GM21515 (cell line): ENCODE measurements around the gene UTF1.

Experiments
- ATAC-seq: cut with Tn5 transposase; IDR thresholded peaks from one replicate; pipeline ENCODE4 v1.9.1; 2021; ENCODE audit not compliant: unreplicated experiment

The UTF1 gene

DNA sequence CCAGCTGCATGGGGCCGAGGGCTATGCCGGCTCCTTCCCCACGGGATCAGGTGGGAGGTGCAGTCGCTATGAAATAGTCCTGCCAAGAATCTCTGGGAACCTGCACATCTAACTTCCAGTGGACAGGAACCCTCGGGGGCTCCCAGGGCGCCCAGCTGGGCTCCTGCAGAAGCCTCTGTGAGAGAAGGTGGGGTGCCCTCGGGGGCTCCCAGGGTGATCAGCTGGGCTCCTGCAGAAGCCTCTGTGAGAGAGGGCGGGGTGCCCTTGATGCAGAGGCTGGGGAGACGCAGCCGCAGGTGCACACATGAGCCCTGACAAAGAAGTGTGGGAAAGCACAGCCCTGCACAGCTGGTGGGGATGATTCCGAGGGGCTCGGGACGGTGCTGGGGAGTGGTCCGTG lies 13.6 kb downstream of the UTF1 start:
- no peak for ATAC-seq

DNA sequence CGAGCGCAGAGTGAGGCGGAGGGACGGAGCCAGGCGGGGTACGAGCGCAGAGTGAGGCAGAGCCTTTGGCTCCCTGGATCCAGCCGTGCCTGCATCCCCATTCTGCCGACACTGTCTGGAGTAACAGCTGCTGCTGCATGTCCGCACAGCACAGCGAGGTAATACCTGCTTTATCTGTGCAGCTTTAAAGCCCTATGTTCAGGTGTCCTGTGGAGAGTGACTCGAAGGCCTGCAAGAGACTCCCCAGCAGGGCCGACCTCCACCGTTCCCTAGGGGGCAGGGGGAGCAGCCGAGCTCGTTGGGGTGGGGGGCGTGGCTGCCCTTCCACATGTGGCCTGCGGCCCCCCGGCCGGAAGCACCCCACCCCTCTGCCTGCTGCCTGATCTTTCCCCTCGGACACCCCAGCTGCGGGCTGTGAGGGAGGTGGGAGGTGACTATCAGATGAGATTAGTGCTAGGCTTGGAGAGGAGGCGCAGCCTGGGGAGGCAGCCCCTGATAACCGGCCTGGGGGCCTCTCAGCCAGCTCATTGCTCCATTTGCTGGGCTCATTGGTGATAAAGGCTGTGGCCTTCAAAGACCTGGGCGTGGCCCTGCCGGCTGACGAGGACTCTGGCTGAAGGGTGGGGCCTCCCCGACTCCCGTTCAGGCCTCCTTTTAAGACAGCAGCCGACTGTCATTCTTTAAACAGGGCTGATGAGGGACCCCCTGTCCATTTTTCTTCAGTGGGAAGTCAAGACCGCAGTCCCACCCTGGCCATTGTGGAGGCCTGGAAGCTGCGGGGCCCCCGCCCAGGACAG lies 15.6 kb downstream of the UTF1 start:
- no peak for ATAC-seq

DNA sequence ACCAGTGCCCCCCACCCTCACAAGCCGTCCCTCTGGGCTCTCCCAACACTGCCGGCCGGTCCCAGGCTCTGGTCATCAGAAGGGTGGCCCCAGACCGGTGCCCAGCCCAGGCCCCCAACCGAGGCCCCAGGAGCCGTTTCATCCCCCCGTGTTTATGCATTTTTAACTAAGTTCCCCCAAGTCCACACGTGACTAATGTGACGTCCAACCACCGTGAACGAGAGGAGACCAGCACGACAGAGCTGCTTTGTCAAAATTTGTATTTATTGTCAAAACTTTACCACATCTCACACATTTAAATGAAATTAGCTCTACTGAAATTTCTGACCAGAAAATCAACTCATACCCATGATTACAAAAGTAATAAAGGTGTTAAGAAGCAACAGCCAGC lies 16.2 kb downstream of the UTF1 start:
- no peak for ATAC-seq

DNA sequence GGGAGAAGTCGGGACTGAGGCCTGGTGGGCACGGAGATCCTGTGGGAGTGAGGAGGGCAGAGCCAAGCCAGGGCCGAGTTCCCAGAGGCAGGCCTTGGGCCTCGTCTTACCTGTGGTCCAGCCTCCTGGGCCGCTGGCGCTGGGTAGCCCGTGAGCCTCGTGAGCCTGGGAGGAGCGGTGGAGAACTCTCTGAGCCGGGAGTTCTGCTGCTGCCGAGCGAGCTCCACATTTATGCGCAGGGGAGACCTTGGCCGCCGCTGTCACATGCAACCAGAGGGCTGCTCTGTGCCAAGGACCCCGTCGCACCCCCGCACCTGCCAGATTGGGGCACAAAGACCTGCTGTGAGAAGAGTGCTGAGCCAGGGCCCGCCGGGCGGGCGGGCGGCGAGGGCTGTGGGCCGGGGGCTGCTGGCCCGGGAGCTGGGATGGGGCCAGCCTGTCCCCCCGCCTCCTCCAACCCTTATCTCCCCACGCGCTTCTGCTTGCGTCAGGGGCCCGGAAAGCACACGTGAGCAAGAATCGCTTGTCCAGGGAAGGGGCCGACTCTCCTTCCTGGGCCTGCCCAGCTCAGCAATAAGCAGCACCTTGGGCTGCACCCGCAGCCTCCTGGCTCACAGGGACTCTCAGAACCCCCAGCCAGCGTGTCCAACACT lies 17.8 kb downstream of the UTF1 start:
- no peak for ATAC-seq

DNA sequence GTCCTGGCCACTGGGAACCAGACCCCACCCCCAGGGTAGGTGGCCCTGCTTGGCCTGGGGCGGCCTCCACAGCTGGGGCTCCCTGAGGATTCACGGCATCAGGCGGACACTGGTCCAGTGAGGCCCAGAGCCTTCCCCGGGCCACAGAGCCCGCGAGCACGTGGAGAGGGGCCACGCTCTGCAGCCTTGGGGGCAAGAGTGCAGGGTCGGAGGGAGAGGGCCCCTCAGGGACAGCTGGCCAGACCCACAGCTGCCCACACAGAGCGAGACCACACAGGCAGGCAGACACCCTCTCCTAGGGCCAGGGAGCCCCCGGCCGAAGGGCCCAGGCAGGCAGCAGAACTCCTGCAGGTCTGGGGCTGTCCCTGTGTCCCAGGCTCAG lies 18.3 kb downstream of the UTF1 start:
- ATAC-seq, result no peak

- ATAC-seq, result no peak
Measured at GRCh38 chr10:133249094-133249780, 19.2 kb downstream of the UTF1 start.

DNA sequence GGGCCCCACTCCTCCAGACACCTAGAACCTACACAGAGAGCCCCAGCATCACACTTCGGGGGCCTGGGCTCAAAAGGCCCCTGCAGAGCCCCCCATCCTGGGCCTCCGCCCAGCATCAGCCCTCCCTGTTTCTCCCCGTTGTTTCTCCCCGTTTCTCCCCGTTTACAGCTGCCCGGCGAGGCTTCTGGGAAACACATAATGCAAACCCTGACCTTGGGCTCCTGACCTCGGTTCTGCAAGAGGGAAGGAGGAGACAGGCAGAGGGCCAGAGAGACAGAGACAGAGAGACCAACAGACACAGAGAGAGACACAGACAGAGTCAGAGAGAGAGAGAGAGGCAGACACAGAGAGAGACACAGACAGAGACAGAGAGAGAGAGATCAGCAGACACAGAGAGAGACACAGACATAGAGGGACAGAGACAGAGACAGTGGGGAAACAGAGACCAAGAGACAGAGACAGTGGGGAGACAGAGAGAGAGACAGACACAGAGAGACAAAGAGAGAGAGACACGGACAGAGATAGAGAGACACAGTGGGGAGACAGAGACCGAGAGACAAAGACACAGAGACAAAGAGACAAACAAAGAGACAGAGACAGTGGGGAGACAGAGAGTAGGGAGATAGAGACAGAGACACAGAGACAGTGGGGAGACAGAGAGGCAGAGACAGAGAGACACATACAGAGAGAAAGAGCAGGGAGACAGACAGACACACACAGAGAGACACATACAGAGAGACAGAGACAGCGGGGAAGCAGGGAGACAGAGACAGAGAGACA lies 20.1 kb downstream of the UTF1 start:
- no peak for ATAC-seq

- ATAC-seq, result no peak
Measured at GRCh38 chr10:133251388-133252222, 21.6 kb downstream of the UTF1 start.

DNA sequence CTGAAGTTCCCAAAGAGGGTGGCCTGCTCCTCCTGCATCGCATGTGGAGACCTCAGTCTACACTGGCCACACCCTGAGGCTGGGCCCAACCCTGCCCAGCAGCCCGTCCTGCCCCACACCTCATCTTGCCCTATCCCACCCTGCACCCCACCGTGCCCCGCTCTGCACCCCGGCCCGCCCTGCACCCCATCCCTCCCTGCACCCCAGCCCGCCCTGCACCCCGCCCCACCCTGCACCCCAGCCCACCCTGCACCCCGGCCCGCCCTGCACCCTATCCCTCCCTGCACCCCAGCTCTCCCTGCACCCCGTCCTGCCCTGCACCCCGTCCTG lies 22.2 kb downstream of the UTF1 start:
- ATAC-seq, result no peak

DNA sequence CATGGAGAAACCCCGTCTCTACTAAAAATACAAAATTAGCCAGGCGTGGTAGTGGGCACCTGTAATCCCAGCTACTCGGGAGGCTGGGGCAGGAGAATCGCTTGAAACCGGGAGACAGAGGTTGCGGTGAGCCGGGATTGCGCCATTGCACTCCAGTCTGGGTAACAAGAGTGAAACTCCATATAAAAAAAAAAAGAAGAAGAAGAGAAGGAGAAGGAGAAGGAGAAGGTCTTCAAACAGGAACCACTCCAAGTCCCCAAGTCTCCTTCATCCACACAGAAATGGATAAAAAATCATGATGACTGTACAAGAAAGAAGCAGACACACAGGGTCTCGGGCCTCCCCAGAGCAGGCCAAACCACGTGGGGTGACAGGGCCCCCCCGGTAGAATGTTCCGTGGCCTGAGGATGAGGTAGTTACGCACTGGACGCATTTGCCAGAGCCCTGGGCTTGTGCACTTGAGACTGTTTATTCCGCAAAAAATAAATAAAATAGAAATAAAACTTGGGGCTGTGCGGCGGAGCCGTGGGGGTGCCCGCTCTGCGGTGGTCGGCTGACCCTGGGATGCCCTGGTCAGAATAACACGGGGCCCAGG lies 23.4 kb downstream of the UTF1 start:
- ATAC-seq, result no peak

- no peak for ATAC-seq
Measured at GRCh38 chr10:133254421-133255120, 24.6 kb downstream of the UTF1 start.

DNA sequence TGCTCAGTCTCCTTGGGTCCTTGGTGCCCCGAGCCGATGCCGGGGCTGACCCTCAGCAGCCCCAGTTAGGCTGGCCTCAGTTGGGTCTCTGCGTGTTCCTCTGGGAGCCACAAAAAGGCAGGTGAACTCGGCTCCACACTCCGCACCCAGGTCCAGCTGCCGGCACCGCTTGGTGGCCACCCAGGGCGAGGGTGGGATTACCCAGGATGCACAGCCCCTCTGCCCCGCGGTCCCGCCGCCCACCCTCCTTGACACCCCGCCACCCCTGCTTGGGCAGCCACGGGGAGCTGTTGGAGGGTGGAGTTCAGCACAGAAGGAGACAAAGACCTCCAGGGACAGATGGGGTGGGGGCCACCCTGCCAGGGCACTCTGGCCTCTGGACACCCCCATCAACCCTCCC lies 25.3 kb downstream of the UTF1 start:
- no peak for ATAC-seq

- ATAC-seq, result no peak
Measured at GRCh38 chr10:133257489-133258065, 27.6 kb downstream of the UTF1 start.

GRCh38 chr10:133258066-133258817 lies 28.2 kb downstream of the UTF1 start:
- no peak for ATAC-seq

- no peak for ATAC-seq
Measured at GRCh38 chr10:133258818-133259601, 29.0 kb downstream of the UTF1 start.

GRCh38 chr10:133259602-133259989 lies 29.6 kb downstream of the UTF1 start:
- no peak for ATAC-seq

DNA sequence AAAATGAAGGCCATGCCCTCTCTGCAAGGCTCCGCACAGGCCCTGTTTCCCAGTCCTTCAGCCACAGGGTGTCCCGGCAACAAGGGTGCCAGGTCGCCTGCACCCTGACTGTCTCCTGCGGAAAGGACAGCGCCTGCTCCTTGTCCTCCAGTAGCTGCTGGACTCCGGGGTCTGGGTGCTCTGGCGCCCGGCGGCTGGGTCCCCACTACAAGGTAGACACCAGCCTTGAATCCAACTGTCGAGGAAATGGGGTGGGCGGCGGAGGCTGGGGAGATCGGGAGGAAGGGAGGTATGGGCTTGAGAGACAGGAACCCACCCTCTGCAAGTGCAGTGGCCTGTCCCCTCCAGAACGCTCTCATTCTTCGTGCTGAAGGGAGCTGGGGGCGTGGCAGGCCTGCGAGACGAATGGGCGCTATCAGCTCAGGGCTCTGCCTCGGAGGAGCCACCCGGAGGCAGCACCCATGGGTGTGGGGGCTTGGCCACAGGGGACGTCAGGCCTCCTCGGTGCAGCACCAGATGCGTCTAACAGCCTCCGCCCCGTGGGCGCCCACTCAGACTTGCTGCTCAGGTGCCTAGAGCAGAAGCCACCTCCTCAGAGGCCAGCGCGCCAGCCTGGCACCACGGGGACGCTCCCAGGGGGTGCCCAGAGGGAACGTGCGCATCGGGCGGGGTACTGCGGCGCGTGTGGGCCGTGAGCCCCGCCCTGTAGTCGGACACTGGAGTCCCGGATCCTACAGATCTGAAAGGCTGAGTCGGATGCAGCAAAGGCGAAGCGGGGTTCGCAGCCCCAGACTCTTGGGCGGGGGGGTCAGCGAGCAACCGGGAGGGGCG lies 31.1 kb downstream of the UTF1 start:
- ATAC-seq, result peak; percentile 44
